Gastroesophageal sphincter (tissue), 3 donors: ENCODE data around the gene BCL2L12.

ENCODE experiments used
- CTCF ChIP-seq, 4 experiments: fragments of 200-600 bp in 2 of 4; fragments of 450-650 bp in 2 of 4; sonication (generic) in 1 of 4; IDR thresholded peaks; one replicate each; pipeline ENCODE4 v1.5.1; 2017 to 2019; ENCODE audit warnings: antibody characterized with exemption in 4 of 4, mild to moderate bottlenecking in 2 of 4, moderate library complexity in 2 of 4
- EP300 ChIP-seq: sonication (generic); formaldehyde crosslinking; IDR thresholded peaks from one replicate; pipeline ENCODE4 v1.6.1; 2017; ENCODE audit warnings: antibody characterized with exemption, mild to moderate bottlenecking
- POLR2AphosphoS5 ChIP-seq: sonication (generic); formaldehyde crosslinking; IDR thresholded peaks from one replicate; pipeline ENCODE4 v1.6.1; 2017; ENCODE audit warnings: antibody characterized with exemption

DNA sequence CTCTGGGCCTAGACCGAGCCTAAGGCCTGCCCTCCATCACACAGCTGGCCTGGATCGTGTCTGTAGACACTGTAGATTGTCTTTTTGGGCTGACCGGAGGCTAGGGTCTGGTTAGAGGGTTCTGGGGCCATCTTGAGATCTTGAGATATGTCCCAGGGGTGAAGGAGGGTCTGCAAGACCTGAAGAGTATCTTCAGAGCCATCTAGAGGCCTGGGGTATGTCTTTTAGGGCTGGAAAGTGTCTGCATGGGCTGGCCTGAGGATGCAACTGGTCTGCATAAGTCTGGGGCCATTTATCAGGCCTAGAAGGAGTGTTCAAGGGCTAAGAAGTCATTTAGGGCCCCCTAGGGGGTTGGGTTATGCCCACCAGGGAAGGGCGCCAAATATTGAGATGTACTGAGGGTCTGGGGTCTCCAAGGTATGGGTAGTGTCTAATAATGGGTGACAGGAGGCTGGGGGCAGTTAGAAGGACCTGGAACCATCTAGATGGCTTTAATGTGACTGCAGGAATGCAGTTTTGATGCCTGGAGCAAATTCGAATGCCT lies 23.2 kb upstream of the BCL2L12 start:
- TF ChIP-seq CTCF (IDR thresholded peaks at IDR 0.05), result no peak
- no peak for TF ChIP-seq POLR2AphosphoS5
- no peak for TF ChIP-seq EP300
